H9 (cell line): ENCODE results near the gene HTRA1. TPM values are rescaled to one million over a fixed set of nuclear protein-coding genes. Genes with fewer than 3 reads are reported as not detected.

Experiments
- DNase-seq: peaks from one replicate; pipeline ENCODE4 v3.0.0-alpha.2; 2017
- H2AFZ ChIP-seq: one replicate; pipeline ENCODE4 v1.6.1; 2013; ENCODE audit warnings: mild to moderate bottlenecking, low read length, control low read depth, moderate library complexity
- H2AK5ac ChIP-seq: 2 replicates; pipeline ENCODE4 v1.6.1; 2013; ENCODE audit warnings: low read length, control low read depth, mixed read lengths; ENCODE audit not compliant: insufficient read length
- H2BK120ac ChIP-seq: one replicate; pipeline ENCODE4 v1.6.1; 2013; ENCODE audit warnings: low read depth, mild to moderate bottlenecking, low read length, control low read depth, inconsistent platforms; ENCODE audit not compliant: poor library complexity, severe bottlenecking
- H2BK12ac ChIP-seq: 2 replicates; pipeline ENCODE4 v1.6.1; 2013; ENCODE audit warnings: low read length, control low read depth, mixed read lengths, low read depth; ENCODE audit not compliant: insufficient read length
- H2BK15ac ChIP-seq: 2 replicates; pipeline ENCODE4 v1.6.1; 2013; ENCODE audit warnings: low read depth, low read length, control low read depth
- H2BK20ac ChIP-seq: one replicate; pipeline ENCODE4 v1.6.1; 2013; ENCODE audit warnings: low read depth, mild to moderate bottlenecking, low read length, control low read depth, inconsistent platforms; ENCODE audit not compliant: poor library complexity, severe bottlenecking
- H2BK5ac ChIP-seq: 2 replicates; pipeline ENCODE4 v1.6.1; 2013; ENCODE audit warnings: low read length, control low read depth, mixed read lengths; ENCODE audit not compliant: insufficient read length
- H3K14ac ChIP-seq: 2 replicates; pipeline ENCODE4 v1.6.1; 2013; ENCODE audit warnings: low read length, control low read depth; ENCODE audit not compliant: insufficient read depth
- H3K18ac ChIP-seq: 2 replicates; pipeline ENCODE4 v1.6.1; 2013; ENCODE audit warnings: low read depth, mild to moderate bottlenecking, mixed read lengths, low read length, control low read depth; ENCODE audit not compliant: insufficient read length
- H3K23ac ChIP-seq: 2 replicates; pipeline ENCODE4 v1.6.1; 2013; ENCODE audit warnings: low read length, control low read depth, mixed read lengths, low read depth; ENCODE audit not compliant: insufficient read length
- H3K23me2 ChIP-seq: 2 replicates; pipeline ENCODE4 v1.6.1; 2013; ENCODE audit warnings: low read depth, mild to moderate bottlenecking, mixed read lengths, low read length, control low read depth; ENCODE audit not compliant: insufficient read length, poor library complexity, severe bottlenecking
- H3K27ac ChIP-seq: 2 replicates; pipeline ENCODE4 v1.5.1; 2013; ENCODE audit warnings: low read length, control low read depth, mixed read lengths, low read depth; ENCODE audit not compliant: insufficient read length
- H3K27me3 ChIP-seq: 2 replicates; pipeline ENCODE4 v1.6.1; 2013; ENCODE audit warnings: low read length, control low read depth, inconsistent platforms; ENCODE audit not compliant: insufficient read depth
- H3K4ac ChIP-seq: 2 replicates; pipeline ENCODE4 v1.6.1; 2013; ENCODE audit warnings: low read depth, mild to moderate bottlenecking, control low read depth, inconsistent platforms, low read length, moderate library complexity
- H3K4me1 ChIP-seq: 2 replicates; pipeline ENCODE4 v1.6.1; 2013; ENCODE audit warnings: low read length, control low read depth, inconsistent platforms; ENCODE audit not compliant: insufficient read depth
- H3K4me2 ChIP-seq: 2 replicates; pipeline ENCODE4 v1.6.1; 2013; ENCODE audit warnings: low read length, control low read depth, mixed read lengths; ENCODE audit not compliant: insufficient read length, insufficient read depth
- H3K56ac ChIP-seq: 2 replicates; pipeline ENCODE4 v1.6.1; 2013; ENCODE audit warnings: low read depth, mild to moderate bottlenecking, mixed read lengths, low read length, control low read depth; ENCODE audit not compliant: insufficient read length
- H3K79me1 ChIP-seq: 2 replicates; pipeline ENCODE4 v1.6.1; 2013; ENCODE audit warnings: low read depth, mild to moderate bottlenecking, moderate library complexity, low read length, control low read depth, inconsistent platforms; ENCODE audit not compliant: insufficient read depth, poor library complexity, severe bottlenecking
- H3K79me2 ChIP-seq: 2 replicates; pipeline ENCODE4 v1.6.1; 2013; ENCODE audit warnings: low read length, control low read depth, inconsistent platforms; ENCODE audit not compliant: insufficient read depth
- H3K9ac ChIP-seq: 2 replicates; pipeline ENCODE4 v1.6.1; 2013; ENCODE audit warnings: low read length, control low read depth, mixed read lengths; ENCODE audit not compliant: insufficient read length; ENCODE audit errors: extremely low read depth
- H3K9me3 ChIP-seq: one replicate; pipeline ENCODE4 v1.6.1; 2013; ENCODE audit warnings: low read depth, low read length, inconsistent platforms; ENCODE audit not compliant: control insufficient read depth
- H3T11ph ChIP-seq: one replicate; pipeline ENCODE4 v1.6.1; 2013; ENCODE audit warnings: mild to moderate bottlenecking, low read length, control low read depth, inconsistent platforms
- H4K20me1 ChIP-seq: one replicate; pipeline ENCODE4 v1.6.1; 2013; ENCODE audit not compliant: control insufficient read depth, insufficient read length, insufficient read depth
- H4K5ac ChIP-seq: 2 replicates; pipeline ENCODE4 v1.6.1; 2013; ENCODE audit warnings: low read depth, mild to moderate bottlenecking, mixed read lengths, low read length, control low read depth; ENCODE audit not compliant: insufficient read length
- H4K8ac ChIP-seq: replicated peaks from 2 replicates; pipeline ENCODE4 v1.6.1; 2013; ENCODE audit warnings: low read length, control low read depth, mixed read lengths, low read depth; ENCODE audit not compliant: insufficient read length
- H4K91ac ChIP-seq: 2 replicates; pipeline ENCODE4 v1.6.1; 2013; ENCODE audit warnings: low read depth, mild to moderate bottlenecking, moderate library complexity, mixed read lengths, low read length, control low read depth; ENCODE audit not compliant: insufficient read length
- H3K27ac Mint-ChIP-seq, 3 experiments: 2 replicates in 2 of 3; 3 replicates in 1 of 3; pipeline ENCODE4 v1.8.0; 2020 to 2021; ENCODE audit warnings: mixed read lengths in 3 of 3, mild to moderate bottlenecking in 1 of 3, moderate library complexity in 1 of 3
- H3K27me3 Mint-ChIP-seq: 2 replicates; pipeline ENCODE4 v1.8.0; 2021; ENCODE audit warnings: low read depth, mild to moderate bottlenecking, moderate library complexity, mixed read lengths
- H3K36me3 Mint-ChIP-seq, 3 experiments: 2 replicates in 2 of 3; 3 replicates in 1 of 3; pipeline ENCODE4 v1.8.0; 2020 to 2021; ENCODE audit warnings: low read depth in 3 of 3, mixed read lengths in 3 of 3; ENCODE audit not compliant: insufficient read depth in 1 of 3
- H3K4me1 Mint-ChIP-seq, 2 experiments: 2 replicates each; pipeline ENCODE4 v1.8.0; 2020; ENCODE audit warnings: mixed read lengths in 2 of 2
- H3K4me3 Mint-ChIP-seq, 2 experiments: 2 replicates in 1 of 2; 3 replicates in 1 of 2; pipeline ENCODE4 v1.8.0; 2020 to 2021; ENCODE audit warnings: mild to moderate bottlenecking in 2 of 2, mixed read lengths in 2 of 2, moderate library complexity in 1 of 2
- H3K9me3 Mint-ChIP-seq, 2 experiments: 2 replicates in 1 of 2; 3 replicates in 1 of 2; pipeline ENCODE4 v1.8.0; 2020; ENCODE audit warnings: mild to moderate bottlenecking in 2 of 2, mixed read lengths in 2 of 2, moderate library complexity in 1 of 2
- WGBS: extraction: QIAGEN DNeasy Blood & Tissue Kit; methylation state at CpG from one replicate; pipeline ENCODE4 v1.1.7; 2013; ENCODE audit warnings: missing lambda C conversion rate, low lambda C conversion rate, mixed read lengths; ENCODE audit not compliant: insufficient read length; ENCODE audit errors: extremely low coverage; 5-methylcytosine and 5-hydroxymethylcytosine counted together
- total RNA-seq: library from RNA; stranded (reverse); gene quantifications from 2 replicates; pipeline ENCODE4 v1.2.1, GENCODE V29; 2021
- TF ChIP-seq, protein P1 (sequence below): fragments of 200-600 bp; sonication (generic); conservative IDR thresholded peaks from 3 replicates; pipeline ENCODE4 v1.8.0; 2021; ENCODE audit warnings: antibody characterized with exemption, mild to moderate bottlenecking

HTRA1 gene
- total RNA-seq, 1 experiment from 2014 or later, result 11.1 TPM

- Mint-ChIP-seq H3K36me3 (peaks cover 5 to 35% (median 11%) of the 10 kb centered on the region in 3 experiments; a peak in 6 of 7 replicates), H3K27ac (peak overlapping the region in 1 of 3 experiments; percentile 19; a peak in 1 of 7 replicates)
Measured at GRCh38 chr10:122421054-122421625, 40.2 kb upstream of the HTRA1 start.

More at GRCh38 chr10:122421054-122421625, 40.2 kb upstream of the HTRA1 start:
- Histone ChIP-seq H2BK12ac (no peak overlapping the region), H3K23ac (no peak overlapping the region), H3K4me2 (no peak overlapping the region), H3K18ac (no peak overlapping the region), H3K9me3 (no peaks in the 10 kb centered on the region), H4K20me1 (no peaks in the 10 kb centered on the region), H2AFZ (no peak overlapping the region), H3K4me1 (peaks cover 2% of the 10 kb centered on the region; the same call in 1 of the 2 replicates), H3K4ac (no peak overlapping the region), H2BK5ac (no peak overlapping the region), H4K91ac (no peak overlapping the region), H3T11ph (no peak overlapping the region), H3K56ac (no peak overlapping the region), H2AK5ac (no peak overlapping the region), H2BK120ac (no peak overlapping the region), H3K27me3 (no peaks in the 10 kb centered on the region), H2BK20ac (no peak overlapping the region), H3K23me2 (no peaks in the 10 kb centered on the region), H3K9ac (no peak overlapping the region), H3K79me1 (no peaks in the 10 kb centered on the region), H4K8ac (no peak overlapping the region), H3K27ac (no peak overlapping the region), H2BK15ac (no peak overlapping the region), H3K14ac (no peak overlapping the region), H4K5ac (no peak overlapping the region), H3K79me2 (no peaks in the 10 kb centered on the region)
- H3K4me1 Mint-ChIP-seq, result peaks cover 8 to 10% of the 10 kb centered on the region in 2 experiments; a peak in 3 of 4 replicates
- DNase-seq, result no peak
- TF ChIP-seq, protein P1, sequence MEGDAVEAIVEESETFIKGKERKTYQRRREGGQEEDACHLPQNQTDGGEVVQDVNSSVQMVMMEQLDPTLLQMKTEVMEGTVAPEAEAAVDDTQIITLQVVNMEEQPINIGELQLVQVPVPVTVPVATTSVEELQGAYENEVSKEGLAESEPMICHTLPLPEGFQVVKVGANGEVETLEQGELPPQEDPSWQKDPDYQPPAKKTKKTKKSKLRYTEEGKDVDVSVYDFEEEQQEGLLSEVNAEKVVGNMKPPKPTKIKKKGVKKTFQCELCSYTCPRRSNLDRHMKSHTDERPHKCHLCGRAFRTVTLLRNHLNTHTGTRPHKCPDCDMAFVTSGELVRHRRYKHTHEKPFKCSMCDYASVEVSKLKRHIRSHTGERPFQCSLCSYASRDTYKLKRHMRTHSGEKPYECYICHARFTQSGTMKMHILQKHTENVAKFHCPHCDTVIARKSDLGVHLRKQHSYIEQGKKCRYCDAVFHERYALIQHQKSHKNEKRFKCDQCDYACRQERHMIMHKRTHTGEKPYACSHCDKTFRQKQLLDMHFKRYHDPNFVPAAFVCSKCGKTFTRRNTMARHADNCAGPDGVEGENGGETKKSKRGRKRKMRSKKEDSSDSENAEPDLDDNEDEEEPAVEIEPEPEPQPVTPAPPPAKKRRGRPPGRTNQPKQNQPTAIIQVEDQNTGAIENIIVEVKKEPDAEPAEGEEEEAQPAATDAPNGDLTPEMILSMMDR, result no peak
- no peaks in the 10 kb centered on the region for H3K27me3 Mint-ChIP-seq
- no peak overlapping the region for H3K4me3 Mint-ChIP-seq
- WGBS, result no CpG with 5 or more reads among the region's 3 CpGs
- no peaks in the 10 kb centered on the region for H3K9me3 Mint-ChIP-seq
